GM21381 (cell line): Measurements from ENCODE around the gene PPP1R7.
A peak's percentile ranks its signal among the peaks of the same experiment; 100 is the strongest.

Experiments
- ATAC-seq: cut with Tn5 transposase; IDR thresholded peaks from one replicate; pipeline ENCODE4 v1.9.1; 2021; ENCODE audit warnings: mild to moderate bottlenecking, moderate library complexity; ENCODE audit not compliant: unreplicated experiment

PPP1R7 gene

DNA sequence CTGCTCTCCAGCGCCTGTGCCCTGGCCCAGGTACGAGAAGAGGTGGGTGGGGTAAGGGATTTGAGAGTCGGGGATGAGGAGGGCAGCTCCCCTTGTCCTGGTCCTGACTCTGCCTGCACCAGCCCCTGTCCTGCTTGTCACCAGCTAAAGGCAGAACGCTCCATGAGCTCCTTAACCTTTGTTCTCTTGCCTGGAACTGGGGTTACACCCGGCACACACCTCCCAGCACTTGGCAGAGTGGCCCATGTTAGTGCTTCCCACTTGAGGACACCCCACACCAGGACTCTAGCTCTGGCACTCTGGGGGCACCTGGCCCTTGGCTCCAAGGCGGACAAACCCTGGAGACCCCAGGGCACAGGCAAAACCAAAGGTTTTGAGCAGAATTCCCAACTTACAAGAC lies 57.4 kb downstream of the PPP1R7 start:
- ATAC-seq, result no peak

DNA sequence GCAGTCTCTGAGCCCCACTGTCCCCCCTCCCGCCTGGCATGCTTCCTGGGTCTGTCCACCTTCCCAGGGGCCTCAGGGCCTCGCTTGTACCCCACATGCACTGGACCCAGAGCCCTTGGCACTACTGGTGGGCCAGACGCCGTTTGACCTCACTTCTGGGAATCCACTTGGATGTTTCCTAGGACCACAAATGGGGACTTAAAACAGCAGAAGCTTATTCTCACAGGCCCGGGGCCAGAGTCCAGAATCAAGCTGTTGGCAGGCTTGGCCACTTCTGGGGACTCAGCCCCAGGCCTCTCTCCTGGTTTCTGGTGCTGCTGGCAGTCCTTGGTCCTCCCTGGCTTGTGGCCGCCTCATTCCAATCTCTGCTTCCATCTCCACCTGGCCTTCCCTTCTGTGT lies 57.8 kb downstream of the PPP1R7 start:
- no peak for ATAC-seq

DNA sequence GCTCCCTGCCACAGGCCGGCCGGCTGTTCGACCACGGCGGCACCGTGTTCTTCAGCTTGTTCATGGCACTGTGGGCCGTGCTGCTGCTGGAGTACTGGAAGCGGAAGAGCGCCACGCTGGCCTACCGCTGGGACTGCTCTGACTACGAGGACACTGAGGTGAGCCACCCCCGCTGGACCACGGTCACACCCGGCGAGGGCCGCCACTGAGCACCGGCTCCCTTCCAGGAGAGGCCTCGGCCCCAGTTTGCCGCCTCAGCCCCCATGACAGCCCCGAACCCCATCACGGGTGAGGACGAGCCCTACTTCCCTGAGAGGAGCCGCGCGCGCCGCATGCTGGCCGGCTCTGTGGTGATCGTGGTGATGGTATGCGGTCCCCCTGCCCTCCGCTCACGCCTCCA lies 59.0 kb downstream of the PPP1R7 start:
- ATAC-seq, result no peak

DNA sequence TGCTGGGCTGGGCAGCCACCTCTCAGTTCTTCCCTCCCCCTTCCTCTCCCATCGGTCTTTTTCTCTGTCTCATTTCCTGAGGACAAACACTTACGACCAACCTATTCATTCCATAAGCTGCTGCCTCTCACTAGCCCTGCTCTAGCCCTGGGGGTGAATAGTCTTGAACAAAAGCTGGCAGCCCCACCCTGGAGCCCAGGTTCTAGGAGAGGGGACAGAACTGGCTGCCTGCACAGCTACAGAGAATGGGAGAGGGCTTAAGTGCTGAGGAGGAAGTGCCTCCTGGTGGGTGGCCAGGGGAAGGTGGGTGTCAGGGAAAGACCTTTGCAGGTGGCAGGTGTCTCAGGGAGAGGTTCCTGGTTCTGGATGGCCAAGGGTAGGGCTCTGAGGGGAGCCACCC lies 61.0 kb downstream of the PPP1R7 start:
- no peak for ATAC-seq

DNA sequence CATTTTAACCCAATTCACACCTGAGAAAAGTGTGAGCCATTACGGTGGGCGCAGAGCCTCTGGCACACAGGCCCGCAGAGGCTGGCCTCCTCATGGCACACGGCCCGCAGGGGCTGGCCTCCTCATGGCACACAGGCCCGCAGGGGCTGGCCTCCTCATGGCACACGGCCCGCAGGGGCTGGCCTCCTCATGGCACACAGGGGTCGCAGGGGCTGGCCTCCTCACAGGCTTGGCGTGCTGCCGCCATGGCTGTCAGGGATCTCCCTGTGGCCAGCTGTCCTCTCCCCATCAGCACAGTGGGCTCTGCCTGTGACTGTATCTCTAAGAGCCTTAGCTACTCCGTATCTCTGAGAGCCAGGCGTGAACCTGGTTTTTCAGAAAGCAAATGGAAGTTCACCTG lies 62.8 kb downstream of the PPP1R7 start:
- no peak for ATAC-seq

DNA sequence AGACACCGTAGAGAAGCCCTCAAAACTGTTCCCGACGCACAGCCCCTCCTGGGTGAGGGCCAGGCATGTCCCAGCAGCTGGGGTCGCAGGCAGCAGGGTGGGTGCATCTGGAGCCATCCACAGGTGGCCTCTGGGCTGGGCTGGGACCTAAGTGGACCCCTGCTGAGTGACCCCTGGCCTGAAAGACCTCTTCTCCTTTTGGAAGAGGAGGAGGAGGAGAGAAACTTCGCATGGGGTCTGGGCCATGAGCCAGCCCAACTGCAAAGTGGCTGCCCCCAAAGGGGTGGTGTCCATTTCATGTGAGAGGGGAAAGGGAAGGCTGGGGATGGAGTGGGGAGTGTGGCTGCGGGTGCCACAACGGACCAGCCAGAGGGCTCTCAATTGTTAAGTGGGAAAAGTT lies 63.3 kb downstream of the PPP1R7 start:
- ATAC-seq, result no peak

DNA sequence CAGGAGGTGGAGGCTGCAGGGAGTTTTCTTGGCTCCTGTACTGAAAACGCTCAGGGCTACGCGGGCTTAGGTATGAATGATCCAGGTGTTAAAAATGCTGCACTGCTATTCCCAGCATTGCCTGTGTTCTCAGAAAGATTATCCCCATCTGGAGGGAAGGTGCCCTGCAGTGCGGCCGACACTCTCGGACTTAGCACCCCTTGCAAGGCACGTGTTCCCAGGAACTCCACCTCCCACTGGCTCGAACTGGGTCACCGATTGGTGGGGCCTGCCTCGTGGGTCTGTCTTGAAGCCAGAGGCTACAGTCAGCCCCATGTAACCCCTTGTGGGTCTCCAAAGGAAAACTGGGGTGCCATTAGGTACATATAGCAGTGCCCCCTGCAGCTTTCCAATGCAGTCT lies 63.9 kb downstream of the PPP1R7 start:
- ATAC-seq, result no peak

DNA sequence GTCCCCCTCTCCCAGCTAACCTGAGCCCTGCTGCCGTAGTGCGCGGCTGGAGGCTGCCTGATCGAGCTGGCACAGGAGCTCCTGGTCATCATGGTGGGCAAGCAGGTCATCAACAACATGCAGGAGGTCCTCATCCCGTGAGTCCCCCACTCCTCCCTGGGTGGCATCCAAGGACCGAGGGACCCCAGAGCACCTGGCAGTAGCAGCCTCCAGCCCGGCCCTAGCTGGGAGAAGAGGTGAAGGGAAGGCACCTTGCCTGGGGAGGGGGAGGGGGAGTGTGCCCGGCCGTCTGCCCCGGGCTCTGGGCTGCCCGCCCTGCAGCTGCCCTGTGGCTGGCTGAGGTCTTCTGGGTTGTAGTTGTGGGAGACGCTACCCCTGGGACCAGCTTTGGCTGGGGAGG lies 64.5 kb downstream of the PPP1R7 start:
- no peak for ATAC-seq

DNA sequence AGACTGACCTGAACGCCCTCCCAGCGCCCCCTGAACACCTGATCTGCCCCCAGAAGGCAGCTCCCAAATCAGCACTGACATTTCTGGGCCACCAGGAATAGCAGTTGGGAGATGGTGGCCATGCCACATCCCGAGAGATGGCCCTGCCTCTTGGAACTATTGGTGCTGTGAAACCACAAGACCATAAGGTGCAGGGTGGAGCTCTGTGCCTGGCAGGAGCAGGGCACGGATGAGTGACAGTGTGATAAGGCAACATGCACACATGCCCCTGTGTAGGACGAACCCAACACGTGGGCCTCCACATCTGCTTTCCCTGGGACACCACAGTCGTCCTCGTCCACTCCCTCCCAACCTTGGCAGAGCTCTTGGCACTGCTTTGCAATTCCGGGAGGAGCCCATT lies 65.2 kb downstream of the PPP1R7 start:
- ATAC-seq, result no peak

DNA sequence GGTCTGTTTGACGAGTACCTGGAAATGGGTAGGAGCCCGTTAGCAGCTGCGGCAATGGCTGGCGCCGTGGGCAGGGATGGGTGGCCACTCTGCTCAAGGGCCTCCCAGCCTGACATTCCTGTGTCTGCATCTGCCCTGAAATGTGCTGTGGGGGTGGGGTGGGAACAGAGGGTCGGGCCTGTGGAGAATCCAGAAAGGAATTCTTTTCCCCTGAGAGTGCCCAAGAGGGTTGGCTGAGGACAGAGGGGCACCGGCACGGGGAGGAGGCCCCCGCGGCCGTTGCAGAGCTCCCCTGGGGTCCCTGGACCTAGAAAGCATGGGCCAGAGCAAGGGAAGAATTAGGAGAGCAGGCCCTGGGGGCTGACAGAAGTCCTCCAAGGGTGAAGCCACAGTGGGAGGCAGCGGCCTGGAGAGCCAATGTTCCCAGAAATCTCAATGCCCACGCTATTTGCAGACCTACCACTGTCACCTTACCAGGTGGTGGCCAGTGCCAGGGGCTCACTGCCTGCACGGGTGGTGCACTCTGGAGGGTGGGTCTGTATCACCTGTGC lies 66.0 kb downstream of the PPP1R7 start:
- no peak for ATAC-seq

DNA sequence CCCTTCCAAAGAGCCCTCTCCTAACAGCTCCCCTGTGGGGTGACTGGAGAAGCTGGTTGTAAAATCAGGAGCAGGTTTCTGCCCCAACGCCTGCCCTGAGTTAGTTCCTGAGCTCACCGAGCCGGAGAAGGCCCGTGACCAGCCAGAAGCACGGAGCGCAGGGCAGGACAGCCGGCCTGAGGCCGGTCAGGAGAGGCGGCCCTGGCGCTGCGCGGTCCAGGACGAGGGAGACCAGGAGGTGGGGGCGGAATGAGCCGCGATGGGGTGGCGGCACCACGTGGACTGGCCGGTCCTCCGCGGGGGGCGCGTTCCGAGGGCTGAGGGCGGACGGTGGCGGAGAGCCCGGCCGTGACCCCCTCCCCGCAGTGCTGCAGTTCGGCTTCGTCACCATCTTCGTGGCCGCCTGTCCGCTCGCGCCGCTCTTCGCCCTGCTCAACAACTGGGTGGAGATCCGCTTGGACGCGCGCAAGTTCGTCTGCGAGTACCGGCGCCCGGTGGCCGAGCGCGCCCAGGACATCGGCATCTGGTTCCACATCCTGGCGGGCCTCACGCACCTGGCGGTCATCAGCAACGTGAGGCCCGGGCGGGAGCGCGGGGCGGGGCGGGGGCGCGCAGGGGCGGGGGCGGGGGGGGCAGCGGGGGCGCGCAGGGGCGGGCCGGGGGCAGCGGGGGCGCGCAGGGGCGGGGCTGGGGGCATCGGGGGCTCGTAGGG lies 67.2 kb downstream of the PPP1R7 start:
- peak; percentile 47 for ATAC-seq

DNA sequence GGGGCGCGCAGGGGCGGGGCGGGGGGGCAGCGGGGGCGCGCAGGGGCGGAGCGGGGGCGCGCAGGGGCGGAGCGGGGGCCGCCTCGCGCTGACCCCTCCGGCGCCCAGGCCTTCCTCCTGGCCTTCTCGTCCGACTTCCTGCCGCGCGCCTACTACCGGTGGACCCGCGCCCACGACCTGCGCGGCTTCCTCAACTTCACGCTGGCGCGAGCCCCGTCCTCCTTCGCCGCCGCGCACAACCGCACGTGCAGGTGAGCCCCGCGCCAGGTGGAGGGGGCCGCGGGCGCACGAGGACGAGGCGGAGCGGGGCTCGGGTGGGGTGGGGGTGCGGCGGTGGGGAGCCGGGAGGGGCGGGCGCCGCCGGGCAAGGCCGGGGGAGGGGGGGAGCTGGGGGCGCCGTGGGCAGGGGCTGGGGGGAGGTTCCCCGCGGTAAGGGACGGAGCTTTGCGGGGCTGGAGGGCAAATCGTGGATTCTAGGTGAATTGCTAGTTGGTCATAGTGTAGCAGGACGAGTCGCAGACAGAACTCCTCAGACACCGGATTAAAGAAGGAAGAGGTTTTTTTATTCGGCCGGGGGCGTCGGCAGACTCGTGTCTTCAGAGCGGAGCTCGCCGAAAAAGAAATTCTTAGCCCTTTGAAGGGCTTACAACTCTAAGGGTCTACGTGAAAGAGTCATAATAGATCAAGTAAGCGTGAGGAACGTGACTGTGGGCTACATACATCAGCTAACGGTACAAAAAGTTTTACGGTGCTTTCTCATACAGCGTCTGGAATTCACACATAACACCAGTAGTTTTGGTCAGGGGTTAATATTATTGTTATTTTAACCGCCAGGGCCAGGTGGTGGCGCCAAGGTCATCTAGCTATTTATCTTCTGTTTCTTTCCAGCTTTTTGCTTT lies 68.1 kb downstream of the PPP1R7 start:
- ATAC-seq, result no peak

DNA sequence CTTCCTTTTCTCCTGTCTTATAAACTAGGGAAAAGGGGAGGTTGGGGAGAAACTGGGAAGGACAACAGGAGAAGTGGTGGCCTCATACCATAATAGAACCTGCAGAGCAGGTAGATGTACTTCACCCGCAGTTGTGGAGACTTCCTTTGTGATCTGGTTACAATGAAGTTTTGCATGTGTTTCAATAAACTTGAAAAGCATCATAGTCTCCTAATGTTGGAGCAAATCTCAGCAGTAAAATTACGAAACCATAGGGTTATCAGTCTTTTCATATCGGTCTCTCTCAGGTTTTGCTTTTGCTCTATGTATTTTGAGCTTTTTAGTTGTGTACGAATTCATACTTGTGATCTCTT lies 68.7 kb downstream of the PPP1R7 start:
- ATAC-seq, result no peak

DNA sequence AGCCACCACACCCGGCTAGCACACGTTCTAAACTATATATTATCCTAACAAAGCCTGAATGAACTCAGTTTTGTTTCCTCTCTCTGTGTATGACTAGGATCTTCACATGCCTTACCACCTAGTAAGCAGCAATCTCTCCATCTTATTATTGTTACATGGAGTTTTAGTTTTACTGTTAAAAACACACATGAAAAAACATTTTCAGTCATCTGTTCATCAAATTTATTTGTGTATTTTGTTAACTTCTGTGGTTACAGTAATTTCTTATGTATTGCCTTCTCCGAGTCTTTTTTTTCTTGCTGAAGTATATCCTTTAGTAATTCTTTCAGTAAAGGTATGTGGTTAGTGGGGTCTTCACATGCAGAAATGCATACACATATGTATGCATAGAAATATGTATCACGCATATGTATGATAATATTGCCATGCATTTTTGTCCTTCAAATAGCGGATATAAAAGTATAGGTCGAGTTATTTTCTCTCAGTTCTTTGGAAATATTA lies 69.6 kb downstream of the PPP1R7 start:
- ATAC-seq, result no peak

DNA sequence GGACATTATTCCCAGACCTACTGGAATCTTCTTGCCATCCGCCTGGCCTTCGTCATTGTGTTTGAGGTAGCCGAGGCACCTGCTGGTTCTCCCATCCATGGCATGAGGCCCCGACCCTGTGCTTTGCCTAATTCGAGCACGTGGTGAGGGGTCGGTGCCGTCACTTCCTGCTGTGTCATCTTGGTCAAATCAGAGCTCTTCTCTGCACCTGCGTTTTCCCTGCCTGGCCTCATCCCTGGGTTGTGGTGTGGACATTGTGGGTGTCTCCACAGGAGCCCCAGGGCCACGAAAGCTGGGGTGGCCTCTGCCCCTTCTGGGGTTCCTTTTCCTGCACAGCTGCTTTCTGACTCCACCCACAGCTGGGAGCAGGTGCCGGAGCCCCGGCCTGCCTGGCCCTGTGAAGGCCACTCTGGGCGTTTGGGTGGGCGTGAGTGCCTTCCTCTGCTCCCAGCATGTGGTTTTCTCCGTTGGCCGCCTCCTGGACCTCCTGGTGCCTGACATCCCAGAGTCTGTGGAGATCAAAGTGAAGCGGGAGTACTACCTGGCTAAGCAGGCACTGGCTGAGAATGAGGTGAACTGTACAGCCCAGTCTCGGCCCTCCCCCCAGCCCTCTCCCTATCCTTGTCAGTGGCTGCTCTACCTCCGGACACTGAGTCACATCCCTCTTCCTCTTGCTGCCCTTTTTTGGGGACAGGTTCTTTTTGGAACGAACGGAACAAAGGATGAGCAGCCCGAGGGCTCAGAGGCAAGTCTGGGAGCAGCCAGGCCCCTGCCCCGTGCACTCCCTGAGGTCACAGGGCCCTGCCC lies 73.1 kb downstream of the PPP1R7 start:
- no peak for ATAC-seq

DNA sequence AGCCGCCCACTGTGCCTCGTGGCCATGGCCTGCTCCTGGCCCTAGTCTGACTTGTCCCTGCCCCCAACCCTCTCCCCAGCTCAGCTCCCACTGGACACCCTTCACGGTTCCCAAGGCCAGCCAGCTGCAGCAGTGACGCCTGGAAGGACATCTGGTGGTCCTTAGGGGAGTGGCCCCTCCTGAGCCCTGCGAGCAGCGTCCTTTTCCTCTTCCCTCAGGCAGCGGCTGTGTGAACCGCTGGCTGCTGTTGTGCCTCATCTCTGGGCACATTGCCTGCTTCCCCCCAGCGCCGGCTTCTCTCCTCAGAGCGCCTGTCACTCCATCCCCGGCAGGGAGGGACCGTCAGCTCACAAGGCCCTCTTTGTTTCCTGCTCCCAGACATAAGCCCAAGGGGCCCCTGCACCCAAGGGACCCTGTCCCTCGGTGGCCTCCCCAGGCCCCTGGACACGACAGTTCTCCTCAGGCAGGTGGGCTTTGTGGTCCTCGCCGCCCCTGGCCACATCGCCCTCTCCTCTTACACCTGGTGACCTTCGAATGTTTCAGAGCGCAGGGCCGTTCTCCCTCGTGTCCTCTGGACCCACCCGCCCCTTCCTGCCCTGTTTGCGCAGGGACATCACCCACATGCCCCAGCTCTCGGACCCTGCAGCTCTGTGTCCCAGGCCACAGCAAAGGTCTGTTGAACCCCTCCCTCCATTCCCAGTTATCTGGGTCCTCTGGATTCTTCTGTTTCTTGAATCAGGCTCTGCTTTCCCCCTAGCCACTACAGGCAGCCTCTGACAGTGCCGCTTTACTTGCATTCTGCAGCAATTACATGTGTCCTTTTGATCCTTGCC lies 74.0 kb downstream of the PPP1R7 start:
- no peak for ATAC-seq

DNA sequence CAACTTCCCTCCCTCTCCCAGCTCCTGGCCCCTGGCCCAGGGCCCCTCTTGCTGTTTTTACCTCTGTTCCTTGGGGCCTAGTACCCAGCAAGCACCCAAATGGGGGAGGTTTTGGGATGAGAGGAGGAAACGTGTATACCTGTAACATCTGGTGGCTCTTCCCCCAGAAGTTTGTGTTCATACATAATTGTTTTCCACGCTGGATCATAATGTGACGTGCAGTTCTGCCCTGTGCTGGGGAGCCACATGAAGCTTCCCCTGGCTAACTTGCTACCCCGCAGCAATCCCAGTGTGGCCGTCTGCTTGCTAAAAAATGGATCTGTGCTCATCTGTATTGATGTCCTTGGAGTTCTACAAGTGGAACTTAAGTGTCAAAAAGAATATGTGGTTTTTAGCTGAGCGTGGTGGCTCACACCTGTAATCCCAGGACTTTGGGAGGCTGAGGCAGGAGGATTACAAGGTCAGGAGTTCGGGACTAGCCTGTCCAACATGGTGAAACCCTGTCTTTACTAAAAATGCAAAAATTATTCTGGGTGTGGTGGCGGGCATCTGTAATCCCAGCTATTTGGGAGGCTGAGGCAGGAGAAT lies 74.7 kb downstream of the PPP1R7 start:
- ATAC-seq, result no peak

DNA sequence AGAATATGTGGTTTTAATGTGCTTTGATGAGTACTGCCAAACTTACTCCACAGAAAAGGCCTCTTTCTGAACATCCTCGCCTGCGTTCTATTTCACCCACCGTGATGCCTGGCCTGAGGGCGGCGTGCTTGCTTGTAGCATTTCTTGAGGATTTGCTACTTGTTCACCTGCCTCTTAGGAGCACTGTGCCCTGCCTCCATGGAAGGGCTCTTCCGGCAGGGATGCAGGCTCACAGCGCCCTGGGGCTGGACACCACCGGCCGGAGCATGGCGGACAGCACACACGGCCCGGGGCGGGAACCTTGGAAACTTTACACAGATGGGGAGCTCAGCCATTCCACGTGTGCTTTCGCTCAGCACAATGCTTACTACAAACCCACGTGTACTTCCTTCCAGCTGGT lies 75.3 kb downstream of the PPP1R7 start:
- no peak for ATAC-seq

DNA sequence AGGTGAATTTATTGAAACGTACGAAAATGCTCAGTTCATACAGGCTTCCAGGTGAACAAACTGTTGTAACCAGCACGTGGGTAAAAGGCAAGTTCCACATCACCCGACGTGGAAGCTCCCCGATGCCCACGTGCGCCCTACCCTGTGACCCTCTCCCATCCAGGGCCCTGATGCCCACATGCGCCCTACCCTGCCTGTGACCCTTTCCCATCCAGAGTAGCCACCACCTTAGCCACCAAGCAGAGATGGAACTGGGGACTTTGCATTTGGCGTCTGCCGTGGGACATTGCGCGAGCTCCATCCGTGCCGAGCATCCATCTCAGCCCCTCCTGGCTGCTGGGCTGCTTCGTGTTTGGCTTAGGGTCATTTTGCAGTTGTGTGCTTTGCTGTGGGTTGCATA lies 75.7 kb downstream of the PPP1R7 start:
- no peak for ATAC-seq
